Measurements from ENCODE around the gene HOXA3. TPM values are rescaled to one million over a fixed set of nuclear protein-coding genes. Genes with fewer than 3 reads are reported as not detected.

Gene HOXA3
- total and polyA plus RNA-seq, 8 donors, result 0.87 to 42.6 (median 5.0) TPM

DNA sequence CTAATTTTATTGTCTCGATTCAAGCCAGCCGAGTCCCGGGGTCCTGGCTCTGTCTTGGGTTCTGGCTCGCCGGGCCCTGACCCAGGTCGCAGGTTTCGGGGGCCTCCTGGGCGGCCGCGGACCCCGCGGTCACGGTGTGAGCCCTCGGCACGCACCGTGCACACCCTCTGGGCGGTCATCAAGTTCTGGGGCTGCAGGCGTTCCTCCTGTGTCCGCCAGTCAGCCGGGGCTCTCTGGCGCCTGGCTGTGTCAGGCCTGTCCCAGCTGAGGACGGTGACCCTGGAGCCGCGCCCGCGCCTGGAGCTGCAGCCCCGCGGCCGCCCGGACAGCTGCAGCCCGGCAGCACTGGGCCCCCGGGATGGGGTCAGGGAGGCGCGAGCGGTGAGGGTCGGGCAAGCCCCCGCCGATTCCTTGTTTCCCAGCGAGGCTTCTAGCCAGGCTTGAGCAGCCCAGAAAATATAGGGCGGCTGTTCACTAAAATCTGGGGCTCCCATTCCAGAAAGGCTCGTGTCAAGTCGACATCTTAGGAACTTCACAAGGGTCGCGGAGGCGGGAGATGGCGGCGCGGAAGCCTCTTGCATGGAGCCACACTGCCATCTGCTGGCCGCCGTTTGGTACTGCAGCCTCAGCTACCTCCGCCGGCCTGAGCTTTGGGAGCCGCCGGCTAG lies 8.3 kb upstream of the HOXA3 start:
- peaks cover 16 to 56% (median 49%) of the 10 kb centered on the region in 4 donors for H3K4me1 ChIP-seq
- WGBS, 5 donors, result 1 to 7% (median 3%) methylated on average over 19 to 54 of the region's 54 CpGs
- peak overlapping the region; percentile 54 to 67 (median 60) for H3K4me3 ChIP-seq
- H3K27ac ChIP-seq, result peak overlapping the region in 2 of 5 donors; percentile 34 to 99
- peaks cover 0 to 13% (median 3%) of the 10 kb centered on the region in 4 donors for H3K9me3 ChIP-seq
- peaks cover 26 to 100% (median 91%) of the 10 kb centered on the region in 3 donors for H3K27me3 ChIP-seq
- TF ChIP-seq EP300 (IDR thresholded peaks at IDR 0.05) (no peak), POLR2A (IDR thresholded peaks at IDR 0.05) (no peak), CTCF (IDR thresholded peaks at IDR 0.05) (peak in 6 of 7 experiments; percentile 70 to 100 (median 98)), POLR2AphosphoS5 (IDR thresholded peaks at IDR 0.05) (peak in 1 of 3 donors; percentile 38)
- H3K36me3 ChIP-seq, result no peaks in the 10 kb centered on the region
- intact Hi-C loops (cut with DNase I; ENCODE audit: low total_unique reads), result loop anchor here (5.0 kb wide), 2 partner anchors 478 to 793 kb away; no protein-coding TSS in a partner anchor
- peak; percentile 88 to 95 for DNase-seq

- intact Hi-C loops (cut with DNase I; ENCODE audit: low total_unique reads), result loop anchor here (5.0 kb wide), 2 partner anchors 478 to 793 kb away; no protein-coding TSS in a partner anchor
- Histone ChIP-seq H3K36me3 (no peaks in the 10 kb centered on the region), H3K27me3 (peaks cover 20 to 100% (median 91%) of the 10 kb centered on the region in 3 donors), H3K9me3 (peaks cover 0 to 8% (median under 1%) of the 10 kb centered on the region in 4 donors), H3K27ac (peak overlapping the region in 1 of 5 donors; percentile 99), H3K4me1 (peaks cover 12 to 56% (median 50%) of the 10 kb centered on the region in 4 donors), H3K4me3 (peak overlapping the region; percentile 54 to 67 (median 60))
- 13 to 56% (median 41%) methylated on average over 11 to 23 of the region's 23 CpGs for WGBS, 5 donors
- TF ChIP-seq EP300 (IDR thresholded peaks at IDR 0.05) (no peak), POLR2AphosphoS5 (IDR thresholded peaks at IDR 0.05) (no peak)
- peak in 1 of 2 donors; percentile 34 for DNase-seq
Measured at GRCh38 chr7:27160145-27160545, 7.8 kb upstream of the HOXA3 start.

DNA sequence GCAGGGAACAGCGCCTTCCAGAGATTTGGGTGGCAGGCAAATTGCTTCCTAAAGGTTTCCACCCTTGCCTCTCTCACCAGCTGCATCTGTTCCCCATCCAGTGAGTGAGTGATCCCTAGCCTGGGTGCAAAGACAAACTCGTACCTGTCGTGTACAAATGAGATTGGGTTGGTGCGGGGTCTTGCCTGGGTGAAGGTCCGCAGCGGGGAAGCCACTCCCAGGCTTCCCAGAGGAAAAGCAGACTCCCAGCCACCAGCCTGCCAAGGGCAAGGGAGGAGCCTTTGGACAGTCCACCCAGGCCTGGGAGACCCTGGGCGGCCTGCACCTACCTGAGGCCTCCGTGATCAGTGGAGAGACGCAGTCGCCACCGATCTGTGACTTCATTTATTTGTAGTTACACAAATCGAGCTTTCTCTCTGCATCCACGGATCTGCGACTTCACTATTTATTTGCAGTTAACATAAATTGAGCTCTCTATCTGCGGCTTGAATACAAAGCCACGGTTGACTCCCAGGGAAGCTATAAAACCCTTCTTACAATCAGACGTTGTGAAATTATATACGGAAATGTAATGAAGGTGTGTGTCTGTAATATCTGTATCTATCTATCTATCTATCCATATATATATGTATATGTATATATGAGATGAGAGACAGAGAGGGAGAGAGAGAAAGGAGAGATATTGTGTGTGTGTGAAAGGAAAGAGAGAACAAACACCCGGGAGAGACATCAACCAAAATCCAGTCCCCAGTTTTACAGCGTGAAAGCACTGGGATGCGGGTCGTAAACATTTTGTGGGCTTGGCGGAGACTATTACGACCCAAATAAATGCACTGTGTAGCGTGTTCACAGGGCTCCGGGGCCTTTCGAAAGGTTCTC lies 7.1 kb upstream of the HOXA3 start:
- DNase-seq, result no peak
- Histone ChIP-seq H3K27me3 (peaks cover 14 to 100% (median 91%) of the 10 kb centered on the region in 3 donors), H3K36me3 (no peaks in the 10 kb centered on the region), H3K4me1 (peaks cover 7 to 56% (median 50%) of the 10 kb centered on the region in 4 donors), H3K4me3 (peak overlapping the region in 2 of 4 donors; percentile 61 to 67), H3K9me3 (peaks cover 0 to 2% (median 0%) of the 10 kb centered on the region in 4 donors), H3K27ac (peak overlapping the region in 1 of 5 donors; percentile 99)
- intact Hi-C loops (cut with DNase I; ENCODE audit: low total_unique reads), result loop anchor here (5.0 kb wide), 2 partner anchors 477 to 792 kb away; no protein-coding TSS in a partner anchor
- TF ChIP-seq EP300 (IDR thresholded peaks at IDR 0.05) (no peak), POLR2A (IDR thresholded peaks at IDR 0.05) (no peak), POLR2AphosphoS5 (IDR thresholded peaks at IDR 0.05) (no peak), CTCF (IDR thresholded peaks at IDR 0.05) (no peak)
- WGBS, 5 donors, result 50 to 59% (median 57%) methylated on average over 26 to 27 of the region's 27 CpGs

- intact Hi-C loops (cut with DNase I; ENCODE audit: low total_unique reads), result no loop called here
- WGBS, 5 donors, result 19 to 45% (median 30%) methylated on average over 35 of the region's 35 CpGs
- H3K4me3 ChIP-seq, result peak overlapping the region in 1 of 4 donors; percentile 9
- peaks cover 7 to 59% (median 48%) of the 10 kb centered on the region in 4 donors for H3K4me1 ChIP-seq
- DNase-seq, result no peak
- no peaks in the 10 kb centered on the region for H3K36me3 ChIP-seq
- peak overlapping the region in 1 of 5 donors; percentile 99 for H3K27ac ChIP-seq
- H3K27me3 ChIP-seq, result peaks cover 8 to 100% (median 89%) of the 10 kb centered on the region in 3 donors
- H3K9me3 ChIP-seq, result no peaks in the 10 kb centered on the region
- no peak for TF ChIP-seq EP300 (IDR thresholded peaks at IDR 0.05)
- no peak for TF ChIP-seq POLR2A (IDR thresholded peaks at IDR 0.05)
- no peak for TF ChIP-seq POLR2AphosphoS5 (IDR thresholded peaks at IDR 0.05)
- TF ChIP-seq CTCF (IDR thresholded peaks at IDR 0.05), result no peak
Measured at GRCh38 chr7:27158436-27159265, 6.3 kb upstream of the HOXA3 start.
